ENCODE data around the gene PLCD1. TPM values are rescaled to one million over a fixed set of nuclear protein-coding genes. Genes with fewer than 3 reads are reported as not detected.

The PLCD1 gene
- total and polyA plus RNA-seq, 2 of the 13 experiments (the other 11 are each of a cell fraction or from before 2014, with no cell fraction given): 10.1 to 12.4 TPM

DNA sequence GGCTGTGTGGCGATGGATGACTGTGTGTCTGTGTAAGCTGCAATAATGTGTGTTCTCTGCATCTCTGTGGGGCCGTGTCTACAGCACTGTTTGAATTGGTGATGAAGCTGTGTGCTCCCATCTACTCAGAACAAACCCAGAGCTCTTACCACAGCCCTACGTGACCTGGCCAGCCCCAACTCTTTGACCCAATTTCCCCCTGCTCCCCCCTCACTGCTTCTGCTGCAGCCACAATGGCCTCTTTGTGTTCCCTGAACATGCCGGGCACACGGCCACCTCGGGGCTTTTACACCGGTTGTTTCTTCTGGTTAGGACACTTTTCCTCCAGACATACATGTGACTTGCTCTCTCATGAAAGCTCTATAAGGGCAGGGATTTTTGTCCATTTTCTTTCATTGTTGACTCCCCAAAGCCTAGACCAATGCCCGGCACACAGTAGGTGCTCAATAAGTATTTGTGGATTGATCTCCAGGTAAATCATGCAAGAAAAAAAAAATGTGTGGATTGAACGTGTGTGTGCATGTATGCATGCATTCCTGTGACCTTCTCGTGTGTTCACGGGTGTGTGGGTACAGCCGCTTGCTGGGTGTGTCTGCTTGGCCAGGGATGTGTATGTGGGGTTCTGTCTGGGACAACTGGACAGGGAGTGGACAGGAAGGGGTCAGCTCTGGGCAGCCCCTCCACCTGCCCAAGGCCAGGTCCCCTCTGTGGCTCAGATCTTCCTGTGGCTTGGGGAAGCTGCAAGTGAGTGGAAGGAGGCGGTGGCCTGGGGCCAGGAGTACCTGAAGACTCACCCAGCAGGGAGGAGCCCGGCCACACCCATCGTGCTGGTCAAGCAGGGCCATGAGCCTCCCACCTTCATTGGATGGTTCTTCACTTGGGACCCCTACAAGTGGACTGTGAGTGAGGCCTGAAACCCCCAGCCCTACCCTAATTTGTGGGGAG lies 24.1 kb downstream of the PLCD1 start (continued):
- 0 out of 2 replicates have a peak, but pooled peaks have one; percentile 58 for TF ChIP-seq ZNF264 (CRISPR knock-in tag; IDR thresholded peaks at IDR 0.05)
- TF ChIP-seq ZNF841 (CRISPR knock-in tag; IDR thresholded peaks at IDR 0.05; ENCODE audit: borderline replicate concordance): no peak
- no peak for TF ChIP-seq SOX13 (IDR thresholded peaks at IDR 0.05)
- peak in 1 of 2 experiments; percentile 29; a peak in 1 of 4 replicates for TF ChIP-seq SOX13 (CRISPR knock-in tag; conservative IDR thresholded peaks at IDR 0.05 in 1 of 2, IDR thresholded peaks at IDR 0.05 in 1 of 2)
- 0 out of 2 replicates have a peak, but pooled peaks have one; percentile 51 for TF ChIP-seq KAT7 (CRISPR knock-in tag; IDR thresholded peaks at IDR 0.05; ENCODE audit: borderline replicate concordance)
- no peak for TF ChIP-seq ZNF30 (CRISPR knock-in tag; IDR thresholded peaks at IDR 0.05)
- no peak for TF ChIP-seq ZNF333 (CRISPR knock-in tag; IDR thresholded peaks at IDR 0.05; ENCODE audit: borderline replicate concordance)
- TF ChIP-seq ZKSCAN1 (IDR thresholded peaks at IDR 0.05; ENCODE audit: low read length): peak; percentile 89
- TF ChIP-seq ISX (CRISPR knock-in tag; conservative IDR thresholded peaks at IDR 0.05): no peak
- 0 out of 2 replicates have a peak, but pooled peaks have one; percentile 17 for TF ChIP-seq JUN (CRISPR knock-in tag; IDR thresholded peaks at IDR 0.05)
- no peak for TF ChIP-seq RAD21 (CRISPR knock-in tag; IDR thresholded peaks at IDR 0.05)
- no peak for TF ChIP-seq ZNF20 (CRISPR knock-in tag; IDR thresholded peaks at IDR 0.05)
- no peak for TF ChIP-seq MAFG (CRISPR knock-in tag; IDR thresholded peaks at IDR 0.05)
- no peak for TF ChIP-seq ZNF549 (CRISPR knock-in tag; IDR thresholded peaks at IDR 0.05)
- no peak for TF ChIP-seq GZF1 (CRISPR knock-in tag; IDR thresholded peaks at IDR 0.05)

Data from HepG2 (cell line).